Left renal cortex interstitium (tissue), 4 donors: ENCODE measurements around the gene SERINC4. TPM values are rescaled to one million over a fixed set of nuclear protein-coding genes. Genes with fewer than 3 reads are reported as not detected.
A peak's percentile ranks its signal among the peaks of the same experiment; 100 is the strongest.

ENCODE experiments used
- DNase-seq, 4 donors: peaks; one replicate each; pipeline ENCODE4 v3.0.0-alpha.2; 2013; ENCODE audit warnings: low read depth in 4 of 4, low spot score in 2 of 4, missing footprints in 1 of 4
- polyA plus RNA-seq, 4 donors: library from polyadenylated mRNA; unstranded; fragments of 120-200 nt; gene quantifications; one replicate each; pipeline ENCODE4 v1.2.1, GENCODE V29; 2013; ENCODE audit not compliant: insufficient read length in 4 of 4

The SERINC4 gene
- polyA plus RNA-seq, 4 donors = 0.66 TPM; not detected in 3

DNA sequence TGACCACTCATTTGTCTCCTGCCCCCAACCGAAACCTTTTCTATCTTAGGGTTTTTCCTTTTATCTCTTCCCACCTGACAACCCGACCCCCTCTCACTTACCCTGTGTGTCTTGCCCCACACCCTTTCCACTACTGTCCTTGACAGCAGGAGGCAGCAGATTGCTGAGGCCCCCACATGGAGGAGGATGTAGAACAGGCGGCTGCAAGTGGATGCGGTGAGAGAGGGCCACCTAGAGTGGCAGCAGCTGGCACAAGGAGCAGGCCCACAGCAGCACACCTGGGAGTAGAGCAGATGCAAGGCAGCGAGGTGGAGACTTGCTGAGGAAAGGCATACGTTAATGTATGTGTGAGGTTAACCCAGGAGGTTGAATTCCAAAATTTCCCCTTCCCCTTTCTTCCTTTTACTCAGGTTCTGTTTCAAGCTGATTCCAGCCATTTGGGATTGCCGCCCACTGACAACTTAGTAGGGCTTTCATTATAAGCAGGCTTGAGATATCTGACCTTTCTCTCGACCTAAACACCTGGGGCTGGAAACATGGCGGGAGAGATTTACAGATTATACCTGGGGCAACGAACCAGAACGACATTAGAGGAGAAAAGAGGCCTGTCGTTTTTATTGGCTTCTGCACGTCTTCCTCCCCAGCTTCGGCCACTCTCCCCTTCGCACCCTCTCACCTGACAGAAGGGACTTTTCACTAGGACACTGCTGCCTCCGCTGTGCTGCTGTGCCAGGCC lies 643 bp downstream of the SERINC4 start:
- no peak for DNase-seq

DNA sequence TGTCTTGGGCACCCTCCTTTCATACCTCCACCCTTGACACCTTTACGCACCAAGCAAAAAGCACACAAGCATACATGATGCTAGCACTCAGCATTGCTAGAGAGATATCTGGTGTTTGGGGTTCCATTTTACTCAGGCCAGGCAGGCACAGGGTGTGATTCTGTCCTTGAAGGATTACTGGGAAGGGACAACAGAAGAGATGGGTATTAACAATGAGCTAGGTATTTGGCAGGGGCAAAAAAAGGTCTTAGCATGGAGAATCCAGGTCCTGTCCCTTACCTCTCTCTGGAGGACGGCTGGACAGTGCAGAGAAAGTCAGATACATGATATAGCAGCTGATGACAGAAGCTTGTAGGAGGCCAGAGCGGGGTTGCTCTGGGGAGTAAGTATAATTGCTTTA lies 3.5 kb downstream of the SERINC4 start:
- no peak for DNase-seq

DNA sequence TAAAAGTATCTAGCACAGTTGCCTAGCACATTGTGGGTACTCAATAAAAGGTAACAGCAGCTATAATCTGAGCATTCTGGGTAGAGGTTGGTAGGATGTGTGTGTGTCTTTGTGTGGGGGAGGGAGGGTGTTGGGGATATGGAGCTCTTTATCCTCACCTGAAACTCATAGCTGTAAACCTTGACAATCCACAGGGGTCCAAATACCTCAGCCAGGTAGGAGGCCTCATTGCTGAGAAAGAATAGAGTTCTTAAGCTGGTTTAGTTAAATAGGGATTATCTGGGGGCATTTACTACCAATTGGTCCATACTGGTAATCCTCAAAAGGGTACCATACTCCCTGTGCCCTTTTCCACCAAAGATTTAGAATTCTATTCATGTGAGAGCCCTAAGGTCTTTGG lies 4.0 kb downstream of the SERINC4 start:
- DNase-seq = no peak

DNA sequence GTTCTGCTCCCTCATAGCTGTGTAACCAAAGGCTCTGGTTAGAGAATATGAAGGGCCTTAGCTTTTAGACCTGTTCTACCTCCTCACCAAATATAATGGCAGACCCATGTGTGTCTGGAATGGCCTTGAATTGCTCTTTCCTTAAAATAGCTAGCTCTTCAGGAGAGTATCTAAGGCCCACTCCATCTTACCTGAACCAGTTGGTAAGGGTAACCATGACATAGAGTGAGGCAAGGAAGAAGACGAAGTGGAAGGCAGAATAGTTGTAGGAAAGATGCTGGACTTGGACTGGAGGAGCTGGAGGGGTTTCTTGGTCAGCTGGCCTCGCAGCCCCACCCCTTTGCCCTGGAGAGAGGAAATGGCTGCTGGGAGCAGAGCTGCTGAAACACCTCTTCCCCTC lies 4.8 kb downstream of the SERINC4 start:
- DNase-seq = no peak

DNA sequence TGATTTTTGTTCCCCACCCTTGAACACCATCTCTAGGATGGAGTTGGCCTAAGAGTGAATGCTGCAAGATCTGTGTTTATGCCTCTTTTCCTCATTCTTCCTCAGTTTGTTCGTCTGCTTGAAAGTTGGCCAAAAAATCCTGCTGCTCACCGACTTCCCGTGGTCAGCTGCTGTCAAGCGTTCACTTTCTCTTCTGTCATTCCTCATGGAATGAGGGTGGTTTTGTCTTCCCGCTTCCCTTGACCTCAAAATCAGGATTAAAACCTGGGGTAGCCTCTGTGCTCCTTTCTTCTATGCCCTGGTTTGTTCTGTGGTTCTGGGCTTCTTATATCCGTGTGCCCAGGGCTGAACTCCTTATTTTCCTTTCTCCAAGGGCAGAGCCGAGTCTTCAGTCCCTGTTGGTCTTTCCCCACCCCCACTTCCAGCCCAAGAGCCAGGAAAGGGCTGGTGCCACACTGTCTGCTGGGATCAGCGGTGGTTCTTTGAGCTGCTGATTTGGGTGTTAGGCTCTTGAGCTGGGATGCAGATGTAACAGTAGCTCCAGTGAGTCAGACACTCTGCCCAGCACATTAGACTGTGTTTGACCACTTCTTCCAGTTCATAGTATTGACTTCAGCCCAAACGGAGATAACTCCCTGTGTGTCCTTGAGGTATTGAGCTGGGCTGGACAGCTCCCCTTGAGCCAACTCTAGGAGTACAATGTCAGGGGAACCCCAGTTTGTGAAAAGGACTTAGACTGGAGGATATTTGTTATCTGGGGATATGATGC lies 5.6 kb downstream of the SERINC4 start:
- DNase-seq = no peak

DNA sequence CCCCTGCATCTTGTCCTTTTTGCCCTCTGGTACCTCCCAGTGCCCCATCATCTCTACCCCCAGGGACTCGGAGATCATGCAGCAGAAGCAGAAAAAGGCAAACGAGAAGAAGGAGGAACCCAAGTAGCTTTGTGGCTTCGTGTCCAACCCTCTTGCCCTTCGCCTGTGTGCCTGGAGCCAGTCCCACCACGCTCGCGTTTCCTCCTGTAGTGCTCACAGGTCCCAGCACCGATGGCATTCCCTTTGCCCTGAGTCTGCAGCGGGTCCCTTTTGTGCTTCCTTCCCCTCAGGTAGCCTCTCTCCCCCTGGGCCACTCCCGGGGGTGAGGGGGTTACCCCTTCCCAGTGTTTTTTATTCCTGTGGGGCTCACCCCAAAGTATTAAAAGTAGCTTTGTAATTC lies 6.4 kb downstream of the SERINC4 start:
- DNase-seq = no peak

DNA sequence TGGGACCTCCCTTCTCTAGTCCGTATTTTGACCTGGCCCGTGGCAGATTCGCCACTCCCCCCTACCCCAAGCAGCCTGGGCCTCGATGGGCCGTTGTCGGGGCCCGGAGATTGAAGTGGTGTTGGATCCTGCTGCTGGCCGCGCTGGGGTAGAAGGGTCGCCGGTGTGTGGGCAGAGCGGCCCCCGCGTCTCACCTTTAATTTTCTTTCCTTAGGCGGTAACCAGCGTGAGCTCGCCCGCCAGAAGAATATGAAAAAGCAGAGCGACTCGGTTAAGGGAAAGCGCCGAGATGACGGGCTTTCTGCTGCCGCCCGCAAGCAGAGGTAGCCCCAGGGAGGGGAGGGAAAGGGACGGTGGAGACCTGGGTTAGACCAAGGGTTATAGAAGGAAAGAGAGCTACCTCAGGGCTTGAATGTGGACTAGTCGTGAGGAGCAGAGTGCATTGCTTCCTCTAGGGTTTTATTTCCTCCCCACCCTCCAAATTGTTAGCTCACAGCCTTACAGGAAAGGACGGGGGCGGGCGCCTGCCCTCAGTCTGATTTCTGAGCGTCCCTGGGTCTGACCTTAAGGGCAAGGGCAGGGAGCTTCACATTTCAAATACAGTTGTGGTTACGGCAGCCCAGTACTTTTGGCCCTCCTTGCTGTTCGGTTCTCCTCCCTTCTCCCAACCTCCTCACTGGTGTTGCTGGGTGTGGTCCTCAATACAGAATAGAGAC lies 7.1 kb downstream of the SERINC4 start:
- no peak for DNase-seq

DNA sequence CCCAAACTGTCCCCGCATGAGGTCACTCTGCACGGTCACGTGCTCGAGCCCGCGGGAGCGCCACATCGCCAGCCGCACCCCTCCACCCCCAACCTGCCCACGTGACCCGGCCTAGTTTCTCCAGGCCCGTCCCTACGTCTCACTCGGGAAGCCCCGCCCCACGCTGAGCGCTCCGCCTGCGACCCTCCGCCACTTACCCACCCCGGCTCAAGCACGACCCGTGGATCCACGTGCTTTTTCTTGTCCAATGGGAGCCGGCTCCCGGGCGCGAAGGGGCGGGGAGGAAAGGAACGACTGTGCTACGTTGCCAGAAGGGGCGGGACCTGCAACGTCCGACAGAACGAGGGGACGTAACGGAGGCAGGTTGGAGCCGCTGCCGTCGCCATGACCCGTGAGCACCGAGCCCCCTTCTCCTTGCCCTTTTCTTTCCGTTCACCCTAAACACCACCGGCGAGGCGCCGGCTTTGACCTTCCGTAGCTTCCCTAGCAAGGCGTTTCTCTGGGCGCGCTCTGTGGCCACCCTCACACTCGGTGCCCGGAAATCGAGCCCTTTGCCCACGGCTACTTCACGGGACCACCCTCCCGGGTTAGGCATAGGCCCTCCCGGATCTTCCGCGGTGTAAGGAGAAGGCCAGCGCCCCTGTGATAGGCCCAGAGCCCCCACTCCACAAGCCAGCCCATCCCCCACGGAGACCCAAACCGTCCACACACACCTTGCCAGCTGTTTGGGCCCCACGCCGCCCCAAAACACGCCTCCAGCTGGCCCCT lies 7.8 kb downstream of the SERINC4 start, which contains the start of gene SERF2:
TSS of gene SERF2 (plus strand) at position 328 of the 768 bp plus-strand sequence. CDS start at position 385, 57 bp downstream.
- peak; percentile 91 to 99 (median 99) for DNase-seq

DNA sequence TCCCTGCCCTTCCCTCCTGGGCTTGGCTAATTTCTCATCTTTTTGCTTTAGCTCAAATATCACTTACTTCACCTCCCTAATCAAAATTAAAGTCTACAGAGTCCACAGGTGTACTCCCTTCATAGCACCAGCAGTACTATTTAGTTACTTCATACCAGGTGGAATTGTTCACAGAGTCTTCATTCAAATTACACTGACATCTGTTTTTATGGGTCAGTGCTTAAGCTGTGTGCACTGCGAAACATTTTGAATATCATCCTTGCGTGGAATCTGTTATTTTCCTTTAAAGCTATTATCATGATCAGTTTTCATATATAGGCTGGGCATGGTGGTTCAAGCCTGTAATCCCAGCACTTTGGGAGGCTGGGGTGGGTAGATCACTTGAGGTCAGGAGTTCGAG lies 10.6 kb downstream of the SERINC4 start:
- no peak for DNase-seq

DNA sequence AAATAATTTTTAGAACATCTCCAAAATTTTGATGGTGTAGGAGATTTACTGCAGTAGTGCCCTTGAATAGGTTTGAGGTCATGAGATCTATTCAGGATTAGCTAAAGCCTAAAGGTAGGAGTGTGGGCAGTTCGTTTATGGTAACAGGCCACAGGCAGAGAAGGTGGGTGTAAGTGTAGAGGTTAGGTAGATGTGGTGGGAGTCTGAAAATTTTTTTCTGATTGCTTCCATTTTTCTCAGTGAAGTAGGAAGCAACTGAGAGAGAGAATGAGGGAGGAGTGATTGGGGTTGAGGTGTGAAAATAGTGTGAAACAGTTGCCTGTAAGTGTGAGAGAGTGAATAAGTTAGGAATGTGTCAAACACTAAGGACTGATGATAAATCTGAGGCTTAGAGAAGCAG lies 21.0 kb downstream of the SERINC4 start:
- DNase-seq = no peak

DNA sequence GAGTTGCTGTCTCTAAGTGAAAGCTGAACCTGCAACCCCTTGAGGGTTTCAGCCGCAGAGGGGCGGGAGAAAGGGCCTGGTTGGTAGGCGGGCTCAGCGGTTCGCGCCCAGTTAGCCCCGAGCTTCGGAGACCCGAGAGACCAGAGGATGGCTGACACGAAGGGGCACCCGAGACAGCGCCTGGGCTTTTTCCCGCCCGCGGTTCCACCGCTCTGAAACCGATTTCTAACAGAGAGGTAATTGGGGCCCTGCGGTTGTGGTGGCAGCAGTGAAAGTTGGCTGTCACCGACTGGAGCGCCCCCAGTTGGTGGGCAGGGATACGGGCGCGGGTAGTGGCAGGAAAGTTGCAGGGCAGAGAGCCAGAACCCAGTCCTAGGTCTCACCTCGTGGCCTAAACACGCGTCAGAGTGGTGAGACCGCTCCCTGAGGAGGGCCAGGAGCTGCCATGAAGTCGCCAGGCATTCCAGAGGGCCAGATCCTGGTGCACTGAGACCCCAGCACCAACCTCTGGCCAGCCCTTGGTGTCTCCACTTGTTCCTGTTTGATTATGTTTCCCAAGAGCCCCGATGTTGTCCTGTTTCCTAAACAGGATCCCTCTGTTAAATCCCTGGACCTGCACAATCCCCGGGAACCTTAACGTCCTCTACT lies 22.6 kb downstream of the SERINC4 start:
- peak in 1 of 4 donors; percentile 67 for DNase-seq

DNA sequence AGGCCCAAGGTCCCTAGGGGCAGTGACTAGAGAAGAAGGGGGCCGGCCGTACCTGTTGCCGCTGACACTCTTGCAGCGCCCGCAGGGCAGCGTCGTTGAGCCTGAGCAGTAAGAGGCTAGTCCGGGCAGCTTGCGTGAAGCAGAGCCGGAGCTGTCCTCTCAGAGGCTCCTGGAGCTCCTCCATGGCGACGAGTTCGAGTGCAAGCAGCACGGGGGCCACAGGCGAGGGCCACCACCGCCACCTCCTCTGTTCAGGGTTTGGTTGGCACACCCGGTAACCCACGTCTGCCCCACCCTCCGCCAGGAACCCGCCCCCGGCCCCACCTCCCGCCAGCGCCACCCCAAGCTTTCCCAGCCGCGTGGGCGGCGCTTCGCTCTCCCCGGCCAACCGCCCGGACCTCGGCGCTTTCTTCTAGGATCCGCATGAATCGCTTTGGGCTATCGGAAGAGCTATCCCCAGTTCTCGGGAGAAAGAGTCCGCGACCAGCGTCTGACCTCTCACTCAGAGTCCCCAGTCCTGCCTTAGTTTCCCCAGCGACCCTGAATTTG lies 23.2 kb downstream of the SERINC4 start, which contains the start of gene ELL3:
TSS of gene ELL3 (minus strand) at position 249 of the 549 bp plus-strand sequence. CDS start at position 184, 65 bp downstream.
- DNase-seq = peak in 1 of 4 donors; percentile 51

DNA sequence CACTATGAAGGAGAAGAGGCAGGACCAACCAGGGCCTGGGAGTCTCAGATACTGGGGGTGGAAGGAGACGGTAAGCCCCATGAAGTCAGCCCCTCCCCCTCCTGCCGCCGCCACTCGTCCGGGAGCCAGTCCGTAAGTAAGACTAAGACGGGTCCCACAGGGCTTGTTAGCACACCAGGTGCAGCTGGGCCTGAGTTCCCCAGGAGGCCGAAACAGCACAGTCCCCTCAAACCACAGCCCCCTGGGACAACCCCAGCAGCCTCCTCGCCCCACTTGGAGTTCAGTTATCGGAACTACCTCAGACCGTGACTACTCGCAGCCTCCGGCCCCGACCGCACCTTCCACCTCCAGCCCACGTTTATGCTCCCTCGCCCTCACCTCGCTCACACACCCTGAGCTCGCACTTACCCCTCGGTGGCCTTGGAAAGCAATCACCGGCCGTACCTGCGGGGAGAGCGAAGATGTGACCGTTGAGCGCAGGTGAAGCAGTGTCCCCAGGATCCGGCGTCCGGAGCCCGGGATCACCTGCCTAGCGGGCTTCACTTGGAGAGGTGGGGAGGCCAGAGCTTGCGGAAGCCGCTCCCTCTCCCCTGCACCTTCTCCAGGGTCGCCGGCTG lies 23.8 kb downstream of the SERINC4 start:
- no peak for DNase-seq

DNA sequence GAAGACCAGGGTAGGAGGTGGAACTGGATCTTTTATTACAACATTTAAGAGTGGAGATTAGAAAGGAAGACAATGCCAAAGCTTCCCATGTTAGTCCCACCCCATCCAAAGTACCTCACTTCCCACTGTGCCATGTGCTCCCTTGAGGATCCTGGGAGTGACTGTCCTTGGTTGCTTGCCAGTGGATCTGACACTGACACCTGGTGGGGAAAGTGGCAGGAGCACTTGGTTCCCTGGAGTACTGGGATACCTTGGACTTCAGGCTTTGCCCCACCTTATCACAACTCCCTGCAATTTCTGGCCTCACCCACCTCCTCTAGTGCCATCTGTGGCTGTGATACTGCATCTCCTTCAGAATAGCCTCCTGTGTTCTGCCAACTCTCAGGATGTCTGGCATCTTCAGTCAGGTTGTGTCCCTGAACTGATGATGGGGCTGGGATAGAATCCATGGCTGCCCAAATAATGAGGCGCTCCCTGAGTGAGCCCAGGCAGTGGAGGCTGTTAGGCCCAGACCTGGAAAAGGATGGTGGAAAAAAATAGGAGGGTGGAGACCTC lies 24.5 kb downstream of the SERINC4 start:
- DNase-seq = no peak

DNA sequence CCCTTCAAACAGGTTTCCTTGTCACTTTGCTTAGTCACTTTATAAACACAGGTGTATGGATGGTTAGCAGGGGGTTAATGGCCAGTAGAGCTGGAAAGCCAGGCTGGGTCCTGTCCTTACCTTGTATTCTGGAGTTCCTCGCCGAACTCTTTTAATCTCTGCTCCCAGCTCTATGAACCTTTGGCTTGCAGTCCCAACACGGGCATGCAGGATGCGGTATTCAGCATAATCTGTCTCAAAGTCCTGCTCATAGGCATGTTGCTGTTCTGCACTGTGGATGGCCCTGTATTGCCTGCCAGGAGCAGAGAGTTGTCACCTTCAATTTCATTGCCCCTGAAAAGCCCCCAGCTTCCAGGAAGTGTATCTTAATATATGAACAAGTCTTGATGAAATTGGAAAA lies 26.0 kb downstream of the SERINC4 start:
- no peak for DNase-seq

DNA sequence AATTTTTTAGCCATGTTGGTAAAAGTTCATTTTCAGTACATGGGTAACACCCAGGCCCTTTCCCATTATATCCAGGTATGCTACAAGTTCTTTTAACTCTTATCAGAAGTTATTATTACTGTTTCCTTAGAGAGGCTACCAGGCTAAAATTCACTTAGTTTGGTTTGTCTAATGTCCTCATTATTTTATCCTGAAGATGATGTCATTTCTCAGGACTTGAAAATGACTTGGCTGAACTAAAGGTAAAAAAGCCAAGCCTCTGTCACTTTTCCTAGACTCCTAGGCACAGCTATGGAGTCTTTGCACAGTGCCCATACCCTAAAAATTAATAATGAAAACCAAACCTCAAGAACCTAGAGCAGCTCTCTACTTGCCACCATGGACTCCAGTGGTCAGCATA lies 27.4 kb downstream of the SERINC4 start:
- no peak for DNase-seq

DNA sequence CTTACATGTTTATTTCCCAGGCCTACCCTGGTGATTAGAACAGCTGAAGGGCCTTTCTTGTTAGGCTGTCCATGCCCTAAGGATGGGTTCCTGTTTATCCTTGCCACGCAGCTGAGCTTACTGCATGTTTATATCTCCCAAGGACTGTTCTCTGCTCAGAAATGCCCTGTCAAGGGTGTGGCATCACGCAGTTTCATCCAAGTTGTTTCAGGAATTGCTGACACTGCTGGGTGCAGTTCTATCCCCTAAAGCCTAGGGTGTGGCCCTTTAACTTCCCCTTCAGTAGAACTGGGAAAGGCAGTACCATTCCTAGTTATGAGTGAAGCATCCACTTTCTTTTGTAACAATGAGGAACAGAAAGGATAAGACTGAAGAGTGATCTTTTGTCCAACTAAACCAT lies 28.2 kb downstream of the SERINC4 start:
- DNase-seq = no peak

DNA sequence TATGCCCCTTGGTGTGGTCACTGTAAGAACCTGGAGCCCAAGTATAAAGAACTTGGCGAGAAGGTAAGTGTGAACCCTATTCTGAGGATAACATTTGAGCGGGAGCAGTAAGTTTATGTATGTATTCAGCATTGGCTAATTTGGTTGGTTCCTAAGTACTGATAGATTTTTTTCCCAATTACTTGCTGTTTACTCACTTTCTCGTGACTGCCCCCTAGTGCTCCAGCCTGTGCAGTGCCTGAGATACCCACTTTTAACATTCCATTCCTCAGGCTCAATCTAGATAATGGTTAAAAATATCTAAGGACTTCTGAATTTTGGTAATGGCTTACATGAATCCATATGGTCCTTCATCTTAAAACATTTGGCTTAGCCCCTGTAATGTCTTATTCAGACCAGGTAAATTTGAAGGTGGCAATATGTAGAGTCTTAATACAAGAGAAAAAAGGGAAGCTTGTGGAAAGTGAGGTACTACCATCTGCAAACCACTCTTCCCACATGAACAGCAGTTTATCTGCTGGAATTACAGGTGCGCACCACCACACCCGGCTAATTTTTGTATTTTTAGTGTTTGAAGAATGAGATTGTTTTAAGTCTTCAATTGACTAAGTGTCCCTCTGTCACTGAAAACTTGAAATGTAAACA lies 30.3 kb downstream of the SERINC4 start:
- no peak for DNase-seq
